Thyroid gland (tissue), 4 donors: ENCODE data around the gene EXOC4.

Experiments used
- CTCF ChIP-seq, 6 experiments: fragments of 200-600 bp in 3 of 6; fragments of 450-650 bp in 3 of 6; sonication (generic) in 3 of 6; IDR thresholded peaks; one replicate each; pipeline ENCODE4 v1.5.1; 2016 to 2019; ENCODE audit warnings: antibody characterized with exemption in 6 of 6, mild to moderate bottlenecking in 2 of 6, inconsistent platforms in 1 of 6, moderate library complexity in 1 of 6
- POLR2A ChIP-seq, 2 donors: fragments of 450-650 bp; IDR thresholded peaks; one replicate each; pipeline ENCODE4 v1.6.1; 2017; ENCODE audit warnings: antibody characterized with exemption in 2 of 2, mild to moderate bottlenecking in 2 of 2, moderate library complexity in 1 of 2

GRCh38 chr7:133753513-133753912 lies 500.6 kb downstream of the EXOC4 start:
- no peak for TF ChIP-seq CTCF (IDR thresholded peaks at IDR 0.05)
- no peak for TF ChIP-seq POLR2A (IDR thresholded peaks at IDR 0.05)
